Fibroblast of lung (primary cell): Measurements from ENCODE around the gene CA12. TPM values are rescaled to one million over a fixed set of nuclear protein-coding genes. Genes with fewer than 3 reads are reported as not detected.

Experiments used
- DNase-seq, 2 donors: peaks; one replicate each; pipeline versions ENCODE4 v3.0.0 to v3.0.0-alpha.2; 2010; ENCODE audit warnings: low read depth in 2 of 2
- H2AFZ ChIP-seq: 2 replicates; pipeline ENCODE4 v1.5.1; 2012; ENCODE audit warnings: low read length, control low read depth, inconsistent platforms
- H3K27ac ChIP-seq: 2 replicates; pipeline ENCODE4 v1.5.1; 2011; ENCODE audit warnings: low read length, control low read depth; ENCODE audit not compliant: insufficient read depth
- H3K27me3 ChIP-seq: 2 replicates; pipeline ENCODE4 v1.5.1; 2011; ENCODE audit warnings: mild to moderate bottlenecking, low read length; ENCODE audit not compliant: control insufficient read depth, insufficient read depth
- H3K36me3 ChIP-seq: 2 replicates; pipeline ENCODE4 v1.5.1; 2011; ENCODE audit warnings: low read length; ENCODE audit not compliant: control insufficient read depth, insufficient read depth
- H3K4me1 ChIP-seq: 2 replicates; pipeline ENCODE4 v1.5.1; 2011; ENCODE audit warnings: low read length; ENCODE audit not compliant: control insufficient read depth, insufficient read depth; ENCODE audit errors: extremely low read depth
- H3K4me2 ChIP-seq: 2 replicates; pipeline ENCODE4 v1.5.1; 2011; ENCODE audit warnings: low read length, control low read depth; ENCODE audit not compliant: insufficient read depth; ENCODE audit errors: extremely low read depth
- H3K4me3 ChIP-seq, 4 experiments: fragments of 200-600 bp in 1 of 4; sonication (generic) in 1 of 4; replicated peaks in 1 of 4; 2 replicates each; pipeline ENCODE4 v1.5.1; 2011 to 2016; ENCODE audit warnings: low read length in 4 of 4, low read depth in 3 of 4, mild to moderate bottlenecking in 3 of 4, control low read depth in 2 of 4, inconsistent platforms in 1 of 4, mixed read lengths in 1 of 4; ENCODE audit not compliant: insufficient read depth in 1 of 4; ENCODE audit errors: control extremely low read depth in 1 of 4
- H3K79me2 ChIP-seq: 2 replicates; pipeline ENCODE4 v1.5.1; 2012; ENCODE audit warnings: mild to moderate bottlenecking, low read length, inconsistent platforms; ENCODE audit not compliant: control insufficient read depth, insufficient read depth
- H3K9ac ChIP-seq: 2 replicates; pipeline ENCODE4 v1.5.1; 2011; ENCODE audit warnings: mild to moderate bottlenecking, low read length, control low read depth; ENCODE audit not compliant: insufficient read depth
- H3K9me3 ChIP-seq: 2 replicates; pipeline ENCODE4 v1.5.1; 2012; ENCODE audit warnings: low read depth, low read length; ENCODE audit not compliant: control insufficient read depth, insufficient read depth
- H4K20me1 ChIP-seq: 2 replicates; pipeline ENCODE4 v1.5.1; 2011; ENCODE audit warnings: low read length; ENCODE audit not compliant: control insufficient read depth, insufficient read depth; ENCODE audit errors: extremely low read depth
- CTCF ChIP-seq, 2 donors: IDR thresholded peaks in 1 of 2; conservative IDR thresholded peaks in 1 of 2; 1 replicate in 1 of 2; 2 replicates in 1 of 2; pipeline ENCODE4 v1.5.1; 2011 to 2012; ENCODE audit warnings: low read length in 2 of 2, control low read depth in 1 of 2, inconsistent platforms in 1 of 2, low read depth in 1 of 2, mild to moderate bottlenecking in 1 of 2
- EZH2 ChIP-seq: IDR thresholded peaks from 2 replicates; pipeline ENCODE4 v1.5.1; 2012; ENCODE audit warnings: low read length, control low read depth, mild to moderate bottlenecking; ENCODE audit errors: missing control alignments
- polyA plus RNA-seq, 2 donors: library from polyadenylated mRNA; depleted of rRNA in 1 of 2; stranded (reverse) in 1 of 2; unstranded in 1 of 2; fragments of >200 nt; gene quantifications; 2 replicates each; pipeline ENCODE4 v1.2.1, GENCODE V29; 2011 to 2012; ENCODE audit warnings: missing spikeins in 1 of 2
- total RNA-seq: library from RNA; depleted of rRNA; stranded (reverse); fragments of >200 nt; gene quantifications from 2 replicates; pipeline ENCODE4 v1.2.1, GENCODE V29; 2014

The CA12 gene
- total and polyA plus RNA-seq, 2 donors (not counting 1 experiment from before 2014, with no cell fraction given), result 30.6 to 48.4 TPM

- H3K9me3 ChIP-seq, result no peaks in the 10 kb centered on the region
- no peak overlapping the region for H3K27ac ChIP-seq
- DNase-seq, result no peak
- H3K36me3 ChIP-seq, result peaks cover 3% of the 10 kb centered on the region
- H3K4me1 ChIP-seq, result peaks cover 29% of the 10 kb centered on the region
- H3K4me3 ChIP-seq, result no peak overlapping the region
- no peaks in the 10 kb centered on the region for H3K27me3 ChIP-seq
- H3K9ac ChIP-seq, result no peak overlapping the region
- no peaks in the 10 kb centered on the region for H3K79me2 ChIP-seq
- H3K4me2 ChIP-seq, result no peak overlapping the region
- no peak overlapping the region for H2AFZ ChIP-seq
- H4K20me1 ChIP-seq, result no peaks in the 10 kb centered on the region
- TF ChIP-seq EZH2 (no peak), CTCF (conservative IDR thresholded peaks at IDR 0.05 in 1 of 2, IDR thresholded peaks at IDR 0.05 in 1 of 2; ENCODE audit: low read depth in 1 of 2, low read length in 2 of 2) (no peak)
Observed at GRCh38 chr15:63369296-63369695, 12.3 kb downstream of the CA12 start.

GRCh38 chr15:63368503-63368902 lies 13.1 kb downstream of the CA12 start:
- H3K27me3 ChIP-seq, result no peaks in the 10 kb centered on the region
- peaks cover 3% of the 10 kb centered on the region for H3K36me3 ChIP-seq
- no peaks in the 10 kb centered on the region for H3K79me2 ChIP-seq
- no peak overlapping the region for H3K9ac ChIP-seq
- H2AFZ ChIP-seq, result no peak overlapping the region
- H3K27ac ChIP-seq, result no peak overlapping the region
- TF ChIP-seq EZH2 (no peak), CTCF (conservative IDR thresholded peaks at IDR 0.05 in 1 of 2, IDR thresholded peaks at IDR 0.05 in 1 of 2; ENCODE audit: low read depth in 1 of 2, low read length in 2 of 2) (no peak)
- no peaks in the 10 kb centered on the region for H3K9me3 ChIP-seq
- no peak for DNase-seq
- no peaks in the 10 kb centered on the region for H4K20me1 ChIP-seq
- H3K4me3 ChIP-seq, result no peak overlapping the region
- no peak overlapping the region for H3K4me2 ChIP-seq
- peaks cover 21% of the 10 kb centered on the region for H3K4me1 ChIP-seq

GRCh38 chr15:63367900-63368299 lies 13.7 kb downstream of the CA12 start:
- Histone ChIP-seq H3K9ac (no peak overlapping the region), H3K36me3 (peaks cover 3% of the 10 kb centered on the region), H2AFZ (no peak overlapping the region), H3K4me3 (no peak overlapping the region), H3K79me2 (no peaks in the 10 kb centered on the region), H3K27ac (no peak overlapping the region), H3K9me3 (no peaks in the 10 kb centered on the region), H4K20me1 (no peaks in the 10 kb centered on the region), H3K27me3 (no peaks in the 10 kb centered on the region), H3K4me2 (no peak overlapping the region), H3K4me1 (peaks cover 19% of the 10 kb centered on the region)
- TF ChIP-seq EZH2 (no peak), CTCF (conservative IDR thresholded peaks at IDR 0.05 in 1 of 2, IDR thresholded peaks at IDR 0.05 in 1 of 2; ENCODE audit: low read depth in 1 of 2, low read length in 2 of 2) (no peak)
- no peak for DNase-seq
